ENCODE measurements around the gene METTL16. TPM values are rescaled to one million over a fixed set of nuclear protein-coding genes. Genes with fewer than 3 reads are reported as not detected.

METTL16 gene
- total RNA-seq, 2 experiments from 2014 or later: 26.6 to 41.5 TPM

GRCh38 chr17:2405247-2405926 lies 106.3 kb downstream of the METTL16 start:
- H3K79me2 ChIP-seq (ENCODE audit: insufficient read depth, low read depth, low read length): no peaks in the 10 kb centered on the region
- peaks cover under 1% of the 10 kb centered on the region; the same call in 1 of the 2 replicates for H3K36me3 ChIP-seq (ENCODE audit: insufficient read depth, low read length)
- no peak overlapping the region for H3K4me3 ChIP-seq (ENCODE audit: low read depth, low read length, poor library complexity, severe bottlenecking)
- TF ChIP-seq, protein P1, sequence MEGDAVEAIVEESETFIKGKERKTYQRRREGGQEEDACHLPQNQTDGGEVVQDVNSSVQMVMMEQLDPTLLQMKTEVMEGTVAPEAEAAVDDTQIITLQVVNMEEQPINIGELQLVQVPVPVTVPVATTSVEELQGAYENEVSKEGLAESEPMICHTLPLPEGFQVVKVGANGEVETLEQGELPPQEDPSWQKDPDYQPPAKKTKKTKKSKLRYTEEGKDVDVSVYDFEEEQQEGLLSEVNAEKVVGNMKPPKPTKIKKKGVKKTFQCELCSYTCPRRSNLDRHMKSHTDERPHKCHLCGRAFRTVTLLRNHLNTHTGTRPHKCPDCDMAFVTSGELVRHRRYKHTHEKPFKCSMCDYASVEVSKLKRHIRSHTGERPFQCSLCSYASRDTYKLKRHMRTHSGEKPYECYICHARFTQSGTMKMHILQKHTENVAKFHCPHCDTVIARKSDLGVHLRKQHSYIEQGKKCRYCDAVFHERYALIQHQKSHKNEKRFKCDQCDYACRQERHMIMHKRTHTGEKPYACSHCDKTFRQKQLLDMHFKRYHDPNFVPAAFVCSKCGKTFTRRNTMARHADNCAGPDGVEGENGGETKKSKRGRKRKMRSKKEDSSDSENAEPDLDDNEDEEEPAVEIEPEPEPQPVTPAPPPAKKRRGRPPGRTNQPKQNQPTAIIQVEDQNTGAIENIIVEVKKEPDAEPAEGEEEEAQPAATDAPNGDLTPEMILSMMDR (conservative IDR thresholded peaks at IDR 0.05; ENCODE audit: low read length): no peak
- TF ChIP-seq EZH2phosphoT487 (IDR thresholded peaks at IDR 0.05; ENCODE audit: borderline replicate concordance, low read depth, low read length): no peak
- no TSS peak for BruUV-seq (replicated peaks)
- no peak overlapping the region for H3K27ac ChIP-seq (ENCODE audit: low read depth, low read length, poor library complexity, severe bottlenecking)
- H4K20me1 ChIP-seq (ENCODE audit: insufficient read depth, low read length): no peaks in the 10 kb centered on the region
- DNase-seq (ENCODE audit: low spot score): no peak
- H3K9me3 ChIP-seq (ENCODE audit: low read length): no peaks in the 10 kb centered on the region
- intact Hi-C loops (cut with micrococcal nuclease; ENCODE audit: unreplicated experiment): no loop called here
- no peak overlapping the region for H3K4me2 ChIP-seq (ENCODE audit: low read length)
- POLR2A ChIA-PET: interaction anchor here (0.6 kb wide), 1 partner anchor 278 kb away, joined by 3 read pairs; no protein-coding TSS in a partner anchor
- no peak overlapping the region for H2AFZ ChIP-seq (ENCODE audit: low read length)
- CTCF ChIA-PET (ENCODE audit: unreplicated experiment): no interaction called here
- no peaks in the 10 kb centered on the region for H3K9me2 ChIP-seq (ENCODE audit: insufficient read depth, low read length)
- H3K4me1 ChIP-seq (ENCODE audit: insufficient read depth, low read length, poor library complexity, severe bottlenecking): peaks cover 9% of the 10 kb centered on the region

DNA sequence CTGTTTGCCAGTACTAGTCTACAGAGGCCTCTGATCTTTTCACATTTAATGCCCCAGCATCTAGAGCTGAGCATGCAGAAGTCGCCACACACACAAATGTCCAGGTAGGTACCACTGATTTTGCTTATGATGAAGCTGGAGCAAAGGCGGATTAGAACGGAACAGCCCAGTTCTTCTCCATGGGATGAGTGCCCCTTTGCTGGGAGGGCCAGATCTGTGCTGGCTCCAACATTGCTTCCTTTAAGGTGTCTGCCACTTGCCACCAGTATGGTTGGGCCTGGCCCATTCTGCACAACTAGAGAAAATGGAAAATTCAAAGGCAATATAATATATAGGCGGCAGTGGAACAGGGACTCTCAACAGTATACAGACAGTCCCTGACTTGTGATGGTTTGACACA lies 108.6 kb downstream of the METTL16 start:
- TF ChIP-seq EZH2phosphoT487 (IDR thresholded peaks at IDR 0.05; ENCODE audit: borderline replicate concordance, low read depth, low read length): no peak
- TF ChIP-seq, protein P1 (conservative IDR thresholded peaks at IDR 0.05; ENCODE audit: low read length): no peak
- Histone ChIP-seq H3K36me3 (ENCODE audit: insufficient read depth, low read length) (no peaks in the 10 kb centered on the region; the same call in 1 of the 2 replicates), H3K9me3 (ENCODE audit: low read length) (no peaks in the 10 kb centered on the region), H3K27ac (ENCODE audit: low read depth, low read length, poor library complexity, severe bottlenecking) (no peak overlapping the region), H3K4me3 (ENCODE audit: low read depth, low read length, poor library complexity, severe bottlenecking) (no peak overlapping the region), H3K79me2 (ENCODE audit: insufficient read depth, low read depth, low read length) (no peaks in the 10 kb centered on the region), H2AFZ (ENCODE audit: low read length) (no peak overlapping the region), H3K4me1 (ENCODE audit: insufficient read depth, low read length, poor library complexity, severe bottlenecking) (peaks cover 14% of the 10 kb centered on the region), H3K9me2 (ENCODE audit: insufficient read depth, low read length) (no peaks in the 10 kb centered on the region), H3K4me2 (ENCODE audit: low read length) (peak overlapping the region; percentile 92), H4K20me1 (ENCODE audit: insufficient read depth, low read length) (no peaks in the 10 kb centered on the region)
- no TSS peak for BruUV-seq (replicated peaks)
- POLR2A ChIA-PET: interaction anchor here (3.0 kb wide), 1 partner anchor 11 kb away, joined by 17 read pairs; no protein-coding TSS in a partner anchor
- intact Hi-C loops (cut with micrococcal nuclease; ENCODE audit: unreplicated experiment): loop anchor here (5.0 kb wide), 3 partner anchors 189 to 686 kb away; partner anchors contain the start of gene PAFAH1B1
- CTCF ChIA-PET (ENCODE audit: unreplicated experiment): no interaction called here
- no peak for DNase-seq (ENCODE audit: low spot score)

GRCh38 chr17:2402544-2402943 lies 109.1 kb downstream of the METTL16 start:
- no TSS peak for BruUV-seq (replicated peaks)
- POLR2A ChIA-PET: interaction anchor here (3.0 kb wide), 1 partner anchor 10 kb away, joined by 17 read pairs; no protein-coding TSS in a partner anchor

More at GRCh38 chr17:2402544-2402943, 109.1 kb downstream of the METTL16 start:
- Histone ChIP-seq H3K36me3 (ENCODE audit: insufficient read depth, low read length) (no peaks in the 10 kb centered on the region; the same call in 1 of the 2 replicates), H2AFZ (ENCODE audit: low read length) (peak overlapping the region; percentile 56; the same call in 1 of the 2 replicates), H3K4me2 (ENCODE audit: low read length) (peak overlapping the region; percentile 92), H3K9me3 (ENCODE audit: low read length) (no peaks in the 10 kb centered on the region), H3K79me2 (ENCODE audit: insufficient read depth, low read depth, low read length) (no peaks in the 10 kb centered on the region), H3K4me1 (ENCODE audit: insufficient read depth, low read length, poor library complexity, severe bottlenecking) (peaks cover 18% of the 10 kb centered on the region), H3K27ac (ENCODE audit: low read depth, low read length, poor library complexity, severe bottlenecking) (peak overlapping the region; percentile 59), H4K20me1 (ENCODE audit: insufficient read depth, low read length) (no peaks in the 10 kb centered on the region), H3K9me2 (ENCODE audit: insufficient read depth, low read length) (no peaks in the 10 kb centered on the region), H3K4me3 (ENCODE audit: low read depth, low read length, poor library complexity, severe bottlenecking) (peak overlapping the region; percentile 81)
- no peak for TF ChIP-seq EZH2phosphoT487 (IDR thresholded peaks at IDR 0.05; ENCODE audit: borderline replicate concordance, low read depth, low read length)
- TF ChIP-seq, protein P1 (conservative IDR thresholded peaks at IDR 0.05; ENCODE audit: low read length): no peak
- no peak for DNase-seq (ENCODE audit: low spot score)
- CTCF ChIA-PET (ENCODE audit: unreplicated experiment): interaction anchor here (0.6 kb wide), 4 partner anchors 213 to 1257 kb away, joined by 3 to 6 read pairs (median 4); no protein-coding TSS in a partner anchor
- intact Hi-C loops (cut with micrococcal nuclease; ENCODE audit: unreplicated experiment): loop anchor here (5.0 kb wide), 3 partner anchors 190 to 685 kb away; partner anchors contain the start of gene PAFAH1B1
